Activated CD4-positive, alpha-beta T cell treated with anti-CD3 and anti-CD28 coated beads, Interleukin-2, amount 50 U/mL, for 48 hours (primary cell): ENCODE data around the gene VWA7.
"Not testable (repeated sequence)": the region's sequence is repeated elsewhere in the genome, so short reads cannot be mapped to it uniquely, and the experiment has no call there.

Experiments used
- DNase-seq, 2 experiments: peaks; one replicate each; pipeline ENCODE4 v3.0.0-alpha.2; 2020

Gene VWA7

GRCh38 chr6:31799781-31800180, 22.7 kb upstream of the VWA7 start:
- DNase-seq, result no peak

- no peak for DNase-seq
Observed at GRCh38 chr6:31797588-31797987, 20.5 kb upstream of the VWA7 start.

GRCh38 chr6:31796993-31797385, 19.9 kb upstream of the VWA7 start:
- DNase-seq, result no peak

- peak; percentile 88 to 90 for DNase-seq
Observed at GRCh38 chr6:31795616-31796298, 18.6 kb upstream of the VWA7 start, which contains the start of gene VARS1. Gene VARS1 (minus strand): TSS chr6:31795752. CDS start chr6:31795217, 535 bp downstream.

GRCh38 chr6:31794866-31795615, 17.9 kb upstream of the VWA7 start:
- DNase-seq, result no peak

- no peak for DNase-seq
Observed at GRCh38 chr6:31794294-31794865, 17.3 kb upstream of the VWA7 start.

- DNase-seq, result not testable (repeated sequence)
Observed at GRCh38 chr6:31793927-31794245, 16.8 kb upstream of the VWA7 start.

- no peak for DNase-seq
Observed at GRCh38 chr6:31792761-31793171, 15.6 kb upstream of the VWA7 start.

- DNase-seq, result no peak
Observed at GRCh38 chr6:31792090-31792374, 14.9 kb upstream of the VWA7 start.

- peak; percentile 50 to 62 for DNase-seq
Observed at GRCh38 chr6:31791324-31792089, 14.4 kb upstream of the VWA7 start.

GRCh38 chr6:31785475-31785874, 8.3 kb upstream of the VWA7 start:
- no peak for DNase-seq

GRCh38 chr6:31784098-31784925, 7.2 kb upstream of the VWA7 start:
- DNase-seq, result no peak

- DNase-seq, result no peak
Observed at GRCh38 chr6:31782126-31782855, 5.2 kb upstream of the VWA7 start.

- no peak for DNase-seq
Observed at GRCh38 chr6:31781244-31782125, 4.4 kb upstream of the VWA7 start.

- no peak for DNase-seq
Observed at GRCh38 chr6:31780507-31781243, 3.5 kb upstream of the VWA7 start.

- DNase-seq, result no peak
Observed at GRCh38 chr6:31779908-31780307, 2.8 kb upstream of the VWA7 start.

- DNase-seq, result no peak
Observed at GRCh38 chr6:31778999-31779885, 2.1 kb upstream of the VWA7 start.

GRCh38 chr6:31778193-31778592, 1.1 kb upstream of the VWA7 start:
- DNase-seq, result no peak

- DNase-seq, result no peak
Observed at GRCh38 chr6:31777667-31778050, 531 bp upstream of the VWA7 start.
